Activated naive CD8-positive, alpha-beta T cell treated with anti-CD3 and anti-CD28 coated beads for 36 hours (primary cell): ENCODE data around the gene LAPTM4A. TPM values are rescaled to one million over a fixed set of nuclear protein-coding genes. Genes with fewer than 3 reads are reported as not detected.
"Not testable (repeated sequence)": the region's sequence is repeated elsewhere in the genome, so short reads cannot be mapped to it uniquely, and the experiment has no call there.

Source experiments
- DNase-seq: peaks from one replicate; pipeline ENCODE4 v3.0.0; 2021
- H3K27ac Mint-ChIP-seq: one replicate; pipeline ENCODE4 v1.8.0; 2022; ENCODE audit warnings: mild to moderate bottlenecking, moderate library complexity, mixed read lengths
- H3K27me3 Mint-ChIP-seq: one replicate; pipeline ENCODE4 v1.8.0; 2022; ENCODE audit warnings: mild to moderate bottlenecking, mixed read lengths
- H3K36me3 Mint-ChIP-seq: one replicate; pipeline ENCODE4 v1.8.0; 2021; ENCODE audit warnings: mild to moderate bottlenecking, mixed read lengths
- H3K4me1 Mint-ChIP-seq: one replicate; pipeline ENCODE4 v1.8.0; 2021; ENCODE audit warnings: mixed read lengths
- H3K4me3 Mint-ChIP-seq: one replicate; pipeline ENCODE4 v1.8.0; 2022; ENCODE audit warnings: mild to moderate bottlenecking, moderate library complexity, mixed read lengths
- H3K9me3 Mint-ChIP-seq: one replicate; pipeline ENCODE4 v1.8.0; 2022; ENCODE audit warnings: mixed read lengths
- total RNA-seq, 2 experiments: library from RNA; stranded (reverse); gene quantifications; one replicate each; pipeline ENCODE4 v1.2.3, GENCODE V29; 2021

The LAPTM4A gene
- total RNA-seq, 2 experiments from 2014 or later = 20.5 to 20.9 TPM

- not testable (repeated sequence) for H3K27me3 Mint-ChIP-seq, H3K36me3 Mint-ChIP-seq, H3K27ac Mint-ChIP-seq, DNase-seq, H3K9me3 Mint-ChIP-seq, H3K4me3 Mint-ChIP-seq, H3K4me1 Mint-ChIP-seq
Observed at GRCh38 chr2:20082812-20083211, 31.4 kb upstream of the LAPTM4A start.

- no peak overlapping the region for H3K27ac Mint-ChIP-seq
- no peaks in the 10 kb centered on the region for H3K36me3 Mint-ChIP-seq
- H3K27me3 Mint-ChIP-seq = peaks cover 3% of the 10 kb centered on the region
- no peak overlapping the region for H3K4me3 Mint-ChIP-seq
- H3K4me1 Mint-ChIP-seq = no peaks in the 10 kb centered on the region
- no peak for DNase-seq
- H3K9me3 Mint-ChIP-seq = no peaks in the 10 kb centered on the region
Observed at GRCh38 chr2:20081841-20082240, 30.4 kb upstream of the LAPTM4A start.

GRCh38 chr2:20080839-20081415 is 29.5 kb upstream of the LAPTM4A start:
- Mint-ChIP-seq H3K4me1 (no peaks in the 10 kb centered on the region), H3K4me3 (no peak overlapping the region), H3K9me3 (no peaks in the 10 kb centered on the region), H3K27ac (no peak overlapping the region), H3K36me3 (no peaks in the 10 kb centered on the region), H3K27me3 (peaks cover 4% of the 10 kb centered on the region)
- no peak for DNase-seq

- Mint-ChIP-seq H3K9me3 (no peaks in the 10 kb centered on the region), H3K27me3 (peaks cover 4% of the 10 kb centered on the region), H3K4me3 (no peak overlapping the region), H3K4me1 (no peaks in the 10 kb centered on the region), H3K27ac (no peak overlapping the region), H3K36me3 (no peaks in the 10 kb centered on the region)
- DNase-seq = no peak
Observed at GRCh38 chr2:20080428-20080827, 29.0 kb upstream of the LAPTM4A start.

- H3K27me3 Mint-ChIP-seq = peaks cover 4% of the 10 kb centered on the region
- H3K27ac Mint-ChIP-seq = no peak overlapping the region
- no peaks in the 10 kb centered on the region for H3K9me3 Mint-ChIP-seq
- no peak overlapping the region for H3K4me3 Mint-ChIP-seq
- no peaks in the 10 kb centered on the region for H3K36me3 Mint-ChIP-seq
- DNase-seq = no peak
- no peaks in the 10 kb centered on the region for H3K4me1 Mint-ChIP-seq
Observed at GRCh38 chr2:20079546-20080115, 28.2 kb upstream of the LAPTM4A start.

- Mint-ChIP-seq H3K27me3 (peaks cover 4% of the 10 kb centered on the region), H3K27ac (no peak overlapping the region), H3K36me3 (no peaks in the 10 kb centered on the region), H3K4me1 (no peaks in the 10 kb centered on the region), H3K9me3 (no peaks in the 10 kb centered on the region), H3K4me3 (no peak overlapping the region)
- no peak for DNase-seq
Observed at GRCh38 chr2:20077411-20077940, 26.0 kb upstream of the LAPTM4A start.

GRCh38 chr2:20076757-20077156 is 25.3 kb upstream of the LAPTM4A start:
- Mint-ChIP-seq H3K4me1 (no peaks in the 10 kb centered on the region), H3K36me3 (no peaks in the 10 kb centered on the region), H3K9me3 (no peaks in the 10 kb centered on the region), H3K27ac (no peak overlapping the region), H3K27me3 (peaks cover 4% of the 10 kb centered on the region), H3K4me3 (no peak overlapping the region)
- DNase-seq = no peak

GRCh38 chr2:20074901-20075300 is 23.5 kb upstream of the LAPTM4A start:
- Mint-ChIP-seq H3K36me3 (no peaks in the 10 kb centered on the region), H3K27ac (no peak overlapping the region), H3K4me1 (no peaks in the 10 kb centered on the region)

GRCh38 chr2:20074046-20074648 is 22.7 kb upstream of the LAPTM4A start:
- H3K36me3 Mint-ChIP-seq, H3K27me3 Mint-ChIP-seq, H3K4me1 Mint-ChIP-seq, DNase-seq, H3K9me3 Mint-ChIP-seq, H3K27ac Mint-ChIP-seq, H3K4me3 Mint-ChIP-seq: not testable (repeated sequence)

More at GRCh38 chr2:20074901-20075300, 23.5 kb upstream of the LAPTM4A start:
- no peak for DNase-seq
- Mint-ChIP-seq H3K4me3 (no peak overlapping the region), H3K9me3 (no peaks in the 10 kb centered on the region), H3K27me3 (peaks cover 4% of the 10 kb centered on the region)

- no peak for DNase-seq
Observed at GRCh38 chr2:20073460-20073859, 22.0 kb upstream of the LAPTM4A start.

GRCh38 chr2:20072436-20073158 is 21.2 kb upstream of the LAPTM4A start:
- peaks cover 4% of the 10 kb centered on the region for H3K27me3 Mint-ChIP-seq
- no peak overlapping the region for H3K27ac Mint-ChIP-seq
- no peaks in the 10 kb centered on the region for H3K4me1 Mint-ChIP-seq
- DNase-seq = no peak
- no peaks in the 10 kb centered on the region for H3K36me3 Mint-ChIP-seq
- no peak overlapping the region for H3K4me3 Mint-ChIP-seq
- no peaks in the 10 kb centered on the region for H3K9me3 Mint-ChIP-seq

More at GRCh38 chr2:20073460-20073859, 22.0 kb upstream of the LAPTM4A start:
- H3K36me3 Mint-ChIP-seq = no peaks in the 10 kb centered on the region
- H3K9me3 Mint-ChIP-seq = no peaks in the 10 kb centered on the region
- H3K4me3 Mint-ChIP-seq = no peak overlapping the region
- H3K4me1 Mint-ChIP-seq = no peaks in the 10 kb centered on the region
- H3K27me3 Mint-ChIP-seq = peaks cover 4% of the 10 kb centered on the region
- peak overlapping the region; percentile 21 for H3K27ac Mint-ChIP-seq

- Mint-ChIP-seq H3K36me3 (no peaks in the 10 kb centered on the region), H3K4me3 (no peak overlapping the region), H3K9me3 (no peaks in the 10 kb centered on the region), H3K4me1 (no peaks in the 10 kb centered on the region), H3K27ac (no peak overlapping the region), H3K27me3 (no peaks in the 10 kb centered on the region)
- no peak for DNase-seq
Observed at GRCh38 chr2:20071397-20072383, 20.3 kb upstream of the LAPTM4A start.

- Mint-ChIP-seq H3K36me3 (no peaks in the 10 kb centered on the region), H3K27me3 (no peaks in the 10 kb centered on the region), H3K27ac (no peak overlapping the region), H3K9me3 (no peaks in the 10 kb centered on the region), H3K4me1 (no peaks in the 10 kb centered on the region), H3K4me3 (no peak overlapping the region)
- no peak for DNase-seq
Observed at GRCh38 chr2:20069756-20070155, 18.3 kb upstream of the LAPTM4A start.

GRCh38 chr2:20067992-20068584 is 16.7 kb upstream of the LAPTM4A start:
- Mint-ChIP-seq H3K27ac (no peak overlapping the region), H3K4me3 (no peak overlapping the region), H3K36me3 (no peaks in the 10 kb centered on the region), H3K4me1 (no peaks in the 10 kb centered on the region), H3K27me3 (no peaks in the 10 kb centered on the region), H3K9me3 (no peaks in the 10 kb centered on the region)
- DNase-seq = no peak
